DOHH2 (cell line): ENCODE data around the gene CYP1A2.

ENCODE experiments used
- H3F3A ChIP-seq: fragments of 200-600 bp; sonication (generic), shearing (Covaris generic); 2 replicates; pipeline ENCODE4 v1.6.0; 2016; ENCODE audit warnings: antibody characterized with exemption, mild to moderate bottlenecking; ENCODE audit not compliant: control insufficient read depth, insufficient read depth
- H3K27ac ChIP-seq: fragments of 200-600 bp; sonication (generic); 2 replicates; pipeline ENCODE4 v1.5.1; 2014; ENCODE audit warnings: low read depth, mild to moderate bottlenecking, low read length, moderate library complexity
- H3K27me3 ChIP-seq: fragments of 200-600 bp; sonication (generic); 2 replicates; pipeline ENCODE4 v1.6.1; 2014; ENCODE audit warnings: mild to moderate bottlenecking, low read length, mixed read lengths; ENCODE audit not compliant: control insufficient read depth
- H3K36me3 ChIP-seq: fragments of 200-600 bp; sonication (generic); 2 replicates; pipeline ENCODE4 v1.6.1; 2014; ENCODE audit warnings: mild to moderate bottlenecking, low read length, moderate library complexity, mixed read lengths; ENCODE audit not compliant: control insufficient read depth
- H3K4me1 ChIP-seq: fragments of 200-600 bp; sonication (generic); 2 replicates; pipeline ENCODE4 v1.6.1; 2014; ENCODE audit warnings: mild to moderate bottlenecking, low read length, mixed read lengths; ENCODE audit not compliant: control insufficient read depth
- H3K4me2 ChIP-seq: fragments of 200-600 bp; sonication (generic); 2 replicates; pipeline ENCODE4 v1.6.0; 2014; ENCODE audit warnings: mild to moderate bottlenecking, low read length, moderate library complexity
- H3K4me3 ChIP-seq: fragments of 200-600 bp; sonication (generic); 2 replicates; pipeline ENCODE4 v1.5.1; 2014; ENCODE audit warnings: mild to moderate bottlenecking, low read length, mixed read lengths
- H3K79me2 ChIP-seq: fragments of 200-600 bp; sonication (generic); 2 replicates; pipeline ENCODE4 v1.6.1; 2014; ENCODE audit warnings: mild to moderate bottlenecking, low read length, mixed read lengths; ENCODE audit not compliant: control insufficient read depth
- H3K9me2 ChIP-seq: fragments of 200-600 bp; sonication (generic); replicated peaks from 2 replicates; pipeline ENCODE4 v1.6.1; 2014; ENCODE audit warnings: mild to moderate bottlenecking, low read length, mixed read lengths; ENCODE audit not compliant: control insufficient read depth
- H3K9me3 ChIP-seq: fragments of 200-600 bp; sonication (generic); 2 replicates; pipeline ENCODE4 v1.6.1; 2014; ENCODE audit warnings: antibody characterized with exemption, low read length, mixed read lengths; ENCODE audit not compliant: control insufficient read depth, insufficient read depth
- H4K20me1 ChIP-seq: fragments of 200-600 bp; sonication (generic); 2 replicates; pipeline ENCODE4 v1.6.0; 2014; ENCODE audit warnings: low read depth, mild to moderate bottlenecking, antibody characterized with exemption, low read length, moderate library complexity; ENCODE audit not compliant: control insufficient read depth, insufficient read depth
- CTCF ChIP-seq: fragments of 200-600 bp; sonication (generic); IDR thresholded peaks from one replicate; pipeline ENCODE4 v1.5.1; 2014; ENCODE audit warnings: antibody characterized with exemption, mild to moderate bottlenecking, low read depth, low read length; ENCODE audit not compliant: poor library complexity, severe bottlenecking
- EZH2phosphoT487 ChIP-seq: fragments of 200-600 bp; sonication (generic); IDR thresholded peaks from 2 replicates; pipeline ENCODE4 v1.6.1; 2017; ENCODE audit warnings: borderline replicate concordance, mild to moderate bottlenecking, antibody characterized with exemption, low read length, moderate library complexity, mixed read lengths

Gene CYP1A2

GRCh38 chr15:74748322-74748946, at the start of gene CYP1A2:
TSS of gene CYP1A2 (plus strand) at chr15:74748845. CDS start at chr15:74749739, 894 bp downstream.
- no peaks in the 10 kb centered on the region for H3K79me2 ChIP-seq
- H3K27me3 ChIP-seq: peaks cover 8% of the 10 kb centered on the region; the same call in 1 of the 2 replicates
- H3K9me3 ChIP-seq: no peaks in the 10 kb centered on the region
- H3K36me3 ChIP-seq: no peaks in the 10 kb centered on the region
- no peak within 1 kb of the TSS for H3K27ac ChIP-seq
- H3K4me1 ChIP-seq: no peaks in the 10 kb centered on the region
- no peak within 1 kb of the TSS for H3K4me3 ChIP-seq
- no peaks in the 10 kb centered on the region for H4K20me1 ChIP-seq
- H3K4me2 ChIP-seq: no peak within 1 kb of the TSS
- no peaks in the 10 kb centered on the region for H3F3A ChIP-seq
- TF ChIP-seq CTCF (no peak), EZH2phosphoT487 (no peak)
- no peaks in the 10 kb centered on the region for H3K9me2 ChIP-seq

- no peaks in the 10 kb centered on the region for H3K79me2 ChIP-seq
- no peaks in the 10 kb centered on the region for H4K20me1 ChIP-seq
- H3K9me2 ChIP-seq: no peaks in the 10 kb centered on the region
- H3K27ac ChIP-seq: no peak overlapping the region
- no peaks in the 10 kb centered on the region for H3K9me3 ChIP-seq
- H3K4me2 ChIP-seq: no peak overlapping the region
- H3F3A ChIP-seq: no peaks in the 10 kb centered on the region
- TF ChIP-seq EZH2phosphoT487: no peak
- no peak for TF ChIP-seq CTCF
- peaks cover 7% of the 10 kb centered on the region for H3K27me3 ChIP-seq
- H3K36me3 ChIP-seq: no peaks in the 10 kb centered on the region
- H3K4me1 ChIP-seq: peaks cover 3% of the 10 kb centered on the region; the same call in 1 of the 2 replicates
- H3K4me3 ChIP-seq: no peak overlapping the region
Measured at GRCh38 chr15:74709011-74709410, 39.6 kb upstream of the CYP1A2 start.

GRCh38 chr15:74709892-74710291, 38.8 kb upstream of the CYP1A2 start:
- Histone ChIP-seq H3K36me3 (no peaks in the 10 kb centered on the region), H3K27ac (no peak overlapping the region), H3K27me3 (peaks cover 7% of the 10 kb centered on the region), H3K9me2 (no peaks in the 10 kb centered on the region), H4K20me1 (no peaks in the 10 kb centered on the region), H3K9me3 (no peaks in the 10 kb centered on the region), H3K4me1 (peaks cover 3% of the 10 kb centered on the region; the same call in 1 of the 2 replicates), H3K4me2 (no peak overlapping the region), H3F3A (no peaks in the 10 kb centered on the region), H3K79me2 (no peaks in the 10 kb centered on the region), H3K4me3 (no peak overlapping the region)
- TF ChIP-seq EZH2phosphoT487 (no peak), CTCF (no peak)
